ENCODE data around the gene HSPB1.
"Not testable (repeated sequence)": the region's sequence is repeated elsewhere in the genome, so short reads cannot be mapped to it uniquely, and the experiment has no call there.

HSPB1 gene

GRCh38 chr7:76290847-76291350, 11.6 kb upstream of the HSPB1 start:
- H3K4me2 ChIP-seq (ENCODE audit: low read length, poor library complexity, severe bottlenecking); H3K79me1 ChIP-seq (replicated peaks; ENCODE audit: low read length, poor library complexity, severe bottlenecking); H3K27me3 ChIP-seq (ENCODE audit: control insufficient read depth in 1 of 2, insufficient read depth in 1 of 2, low read length in 2 of 2); H2AFZ ChIP-seq (ENCODE audit: low read depth, low read length); H3K9me3 ChIP-seq (ENCODE audit: control insufficient read depth, low read length); H3K36me3 ChIP-seq (ENCODE audit: control insufficient read depth in 1 of 2, insufficient read depth in 2 of 2, low read depth in 1 of 2, low read length in 2 of 2); DNase-seq; H3K4me3 ChIP-seq (ENCODE audit: insufficient read depth in 1 of 2, low read depth in 1 of 2, low read length in 2 of 2): not testable (repeated sequence)
- Histone ChIP-seq H2BK120ac (ENCODE audit: low read depth, low read length) (peak overlapping the region; percentile 95), H3K4me1 (ENCODE audit: control insufficient read depth, insufficient read depth, low read depth, low read length) (peaks cover 33% of the 10 kb centered on the region), H3K27ac (ENCODE audit: low read length, poor library complexity, severe bottlenecking) (peak overlapping the region; percentile 78), H3K9ac (ENCODE audit: low read length) (peak overlapping the region; percentile 70), H3K23ac (ENCODE audit: low read length in 2 of 2) (peak overlapping the region in 1 of 2 experiments; percentile 36), H3K14ac (ENCODE audit: low read length in 2 of 2) (peak overlapping the region in 1 of 2 experiments; percentile 63), H2BK15ac (ENCODE audit: low read depth, poor library complexity, severe bottlenecking) (peak overlapping the region; percentile 95), H3K18ac (ENCODE audit: low read depth in 1 of 2, low read length in 2 of 2) (peak overlapping the region; percentile 87 to 99), H3K4ac (ENCODE audit: low read depth in 1 of 2, low read length in 2 of 2) (peak overlapping the region; percentile 90 to 96), H2BK12ac (ENCODE audit: low read length in 2 of 2) (peak overlapping the region; percentile 88 to 99), H2AK5ac (ENCODE audit: low read length, severe bottlenecking) (peak overlapping the region; percentile 96), H4K91ac (ENCODE audit: low read length) (peak overlapping the region; percentile 100), H4K8ac (ENCODE audit: low read length) (peak overlapping the region; percentile 97), H2BK5ac (ENCODE audit: low read depth, low read length, poor library complexity, severe bottlenecking) (peak overlapping the region; percentile 91)
- 90% methylated on average over 6 of the region's 6 CpGs for WGBS

- Histone ChIP-seq H2BK15ac (ENCODE audit: low read depth, poor library complexity, severe bottlenecking) (peak overlapping the region; percentile 95), H2AK5ac (ENCODE audit: low read length, severe bottlenecking) (peak overlapping the region; percentile 96), H3K27ac (ENCODE audit: low read length, poor library complexity, severe bottlenecking) (peak overlapping the region; percentile 91), H3K79me1 (replicated peaks; ENCODE audit: low read length, poor library complexity, severe bottlenecking) (no peaks in the 10 kb centered on the region), H3K4me1 (ENCODE audit: control insufficient read depth, insufficient read depth, low read depth, low read length) (peaks cover 33% of the 10 kb centered on the region), H2BK12ac (ENCODE audit: low read length in 2 of 2) (peak overlapping the region; percentile 88 to 99), H2BK120ac (ENCODE audit: low read depth, low read length) (peak overlapping the region; percentile 98), H3K36me3 (ENCODE audit: control insufficient read depth in 1 of 2, insufficient read depth in 2 of 2, low read depth in 1 of 2, low read length in 2 of 2) (no peaks in the 10 kb centered on the region), H3K4me2 (ENCODE audit: low read length, poor library complexity, severe bottlenecking) (peak overlapping the region; percentile 57), H3K14ac (ENCODE audit: low read length in 2 of 2) (peak overlapping the region; percentile 62 to 63), H3K4me3 (ENCODE audit: insufficient read depth in 1 of 2, low read depth in 1 of 2, low read length in 2 of 2) (peak overlapping the region in 1 of 2 experiments; percentile 62), H3K9me3 (ENCODE audit: control insufficient read depth, low read length) (no peaks in the 10 kb centered on the region), H3K18ac (ENCODE audit: low read depth in 1 of 2, low read length in 2 of 2) (peak overlapping the region; percentile 92 to 99), H3K9ac (ENCODE audit: low read length) (peak overlapping the region; percentile 88), H2BK5ac (ENCODE audit: low read depth, low read length, poor library complexity, severe bottlenecking) (peak overlapping the region; percentile 91), H4K8ac (ENCODE audit: low read length) (peak overlapping the region; percentile 97), H3K4ac (ENCODE audit: low read depth in 1 of 2, low read length in 2 of 2) (peak overlapping the region; percentile 90 to 96), H2AFZ (ENCODE audit: low read depth, low read length) (no peak overlapping the region), H3K27me3 (ENCODE audit: control insufficient read depth in 1 of 2, insufficient read depth in 1 of 2, low read length in 2 of 2) (no peaks in the 10 kb centered on the region), H3K23ac (ENCODE audit: low read length in 2 of 2) (peak overlapping the region in 1 of 2 experiments; percentile 36), H4K91ac (ENCODE audit: low read length) (peak overlapping the region; percentile 100)
- DNase-seq: peak; percentile 99
- 12% methylated on average over 28 of the region's 30 CpGs for WGBS
Measured at GRCh38 chr7:76291351-76292212, 10.9 kb upstream of the HSPB1 start.

GRCh38 chr7:76292213-76292573, 10.3 kb upstream of the HSPB1 start:
- H4K8ac ChIP-seq (ENCODE audit: low read length): peak overlapping the region; percentile 96
- no peaks in the 10 kb centered on the region for H3K27me3 ChIP-seq (ENCODE audit: control insufficient read depth in 1 of 2, insufficient read depth in 1 of 2, low read length in 2 of 2)
- peak; percentile 71 for DNase-seq
- no peaks in the 10 kb centered on the region for H3K36me3 ChIP-seq (ENCODE audit: control insufficient read depth in 1 of 2, insufficient read depth in 2 of 2, low read depth in 1 of 2, low read length in 2 of 2)
- peak overlapping the region in 1 of 2 experiments; percentile 62 for H3K4me3 ChIP-seq (ENCODE audit: insufficient read depth in 1 of 2, low read depth in 1 of 2, low read length in 2 of 2)
- peak overlapping the region in 1 of 2 experiments; percentile 49 for H2BK12ac ChIP-seq (ENCODE audit: low read length in 2 of 2)
- no peaks in the 10 kb centered on the region for H3K79me1 ChIP-seq (replicated peaks; ENCODE audit: low read length, poor library complexity, severe bottlenecking)
- H2BK5ac ChIP-seq (ENCODE audit: low read depth, low read length, poor library complexity, severe bottlenecking): peak overlapping the region; percentile 58
- peak overlapping the region; percentile 80 to 84 for H3K4ac ChIP-seq (ENCODE audit: low read depth in 1 of 2, low read length in 2 of 2)
- 14% methylated on average over 3 of the region's 5 CpGs for WGBS
- peak overlapping the region; percentile 88 for H3K9ac ChIP-seq (ENCODE audit: low read length)
- H2BK120ac ChIP-seq (ENCODE audit: low read depth, low read length): peak overlapping the region; percentile 98
- H3K4me1 ChIP-seq (ENCODE audit: control insufficient read depth, insufficient read depth, low read depth, low read length): peaks cover 39% of the 10 kb centered on the region
- H3K9me3 ChIP-seq (ENCODE audit: control insufficient read depth, low read length): no peaks in the 10 kb centered on the region
- peak overlapping the region; percentile 82 to 92 for H3K18ac ChIP-seq (ENCODE audit: low read depth in 1 of 2, low read length in 2 of 2)
- H2AFZ ChIP-seq (ENCODE audit: low read depth, low read length): no peak overlapping the region
- peak overlapping the region; percentile 96 for H4K91ac ChIP-seq (ENCODE audit: low read length)
- peak overlapping the region in 1 of 2 experiments; percentile 62 for H3K14ac ChIP-seq (ENCODE audit: low read length in 2 of 2)
- peak overlapping the region; percentile 91 for H3K27ac ChIP-seq (ENCODE audit: low read length, poor library complexity, severe bottlenecking)
- H2AK5ac ChIP-seq (ENCODE audit: low read length, severe bottlenecking): no peak overlapping the region
- no peak overlapping the region for H3K23ac ChIP-seq (ENCODE audit: low read length in 2 of 2)
- H3K4me2 ChIP-seq (ENCODE audit: low read length, poor library complexity, severe bottlenecking): peak overlapping the region; percentile 57
- peak overlapping the region; percentile 92 for H2BK15ac ChIP-seq (ENCODE audit: low read depth, poor library complexity, severe bottlenecking)

- H2AFZ ChIP-seq (ENCODE audit: low read depth, low read length); H3K79me1 ChIP-seq (replicated peaks; ENCODE audit: low read length, poor library complexity, severe bottlenecking); H3K4me3 ChIP-seq (ENCODE audit: insufficient read depth in 1 of 2, low read depth in 1 of 2, low read length in 2 of 2); H3K27ac ChIP-seq (ENCODE audit: low read length, poor library complexity, severe bottlenecking); H3K4me2 ChIP-seq (ENCODE audit: low read length, poor library complexity, severe bottlenecking); H3K27me3 ChIP-seq (ENCODE audit: control insufficient read depth in 1 of 2, insufficient read depth in 1 of 2, low read length in 2 of 2); H4K91ac ChIP-seq (ENCODE audit: low read length); H3K9me3 ChIP-seq (ENCODE audit: control insufficient read depth, low read length); H3K23ac ChIP-seq (ENCODE audit: low read length in 2 of 2); DNase-seq; H2BK5ac ChIP-seq (ENCODE audit: low read depth, low read length, poor library complexity, severe bottlenecking); H3K14ac ChIP-seq (ENCODE audit: low read length in 2 of 2); H3K9ac ChIP-seq (ENCODE audit: low read length); H3K36me3 ChIP-seq (ENCODE audit: control insufficient read depth in 1 of 2, insufficient read depth in 2 of 2, low read depth in 1 of 2, low read length in 2 of 2); H4K8ac ChIP-seq (ENCODE audit: low read length): not testable (repeated sequence)
- Histone ChIP-seq H3K4ac (ENCODE audit: low read depth in 1 of 2, low read length in 2 of 2) (peak overlapping the region; percentile 24 to 45), H2BK15ac (ENCODE audit: low read depth, poor library complexity, severe bottlenecking) (peak overlapping the region; percentile 38), H2BK12ac (ENCODE audit: low read length in 2 of 2) (peak overlapping the region; percentile 95 to 98), H3K4me1 (ENCODE audit: control insufficient read depth, insufficient read depth, low read depth, low read length) (peaks cover 40% of the 10 kb centered on the region), H3K18ac (ENCODE audit: low read depth in 1 of 2, low read length in 2 of 2) (peak overlapping the region in 1 of 2 experiments; percentile 14), H2BK120ac (ENCODE audit: low read depth, low read length) (peak overlapping the region; percentile 71), H2AK5ac (ENCODE audit: low read length, severe bottlenecking) (peak overlapping the region; percentile 81)
- 91% methylated on average over 5 of the region's 5 CpGs for WGBS
Measured at GRCh38 chr7:76292911-76293310, 9.6 kb upstream of the HSPB1 start.

Measured in mesenchymal stem cell (in vitro differentiated cells and primary cell).